ENCODE data around the gene FBXO8.
"Not testable (repeated sequence)": the region's sequence is repeated elsewhere in the genome, so short reads cannot be mapped to it uniquely, and the experiment has no call there.

Gene FBXO8

GRCh38 chr4:174282836-174283506 is 496 bp downstream of the FBXO8 start:
- peak; percentile 58 to 62 for DNase-seq

DNA sequence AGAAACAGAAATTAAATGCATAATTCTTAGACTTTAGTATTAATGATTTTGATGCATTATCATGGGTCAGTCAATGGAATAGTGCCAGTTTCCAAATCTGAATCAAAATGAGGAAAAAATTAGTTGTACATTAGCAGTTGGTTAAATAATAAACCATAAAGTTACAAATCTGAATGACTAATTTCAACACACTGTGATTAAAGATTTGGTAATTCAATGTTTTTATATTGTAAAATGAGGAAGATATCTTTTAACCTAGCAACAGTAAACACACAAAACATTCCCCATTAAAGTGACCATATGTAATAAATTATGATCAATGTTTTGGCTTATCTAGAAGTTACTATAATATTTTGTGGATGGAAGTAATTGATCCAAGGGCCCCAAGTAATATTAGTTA is 1.6 kb downstream of the FBXO8 start:
- no peak for DNase-seq

DNA sequence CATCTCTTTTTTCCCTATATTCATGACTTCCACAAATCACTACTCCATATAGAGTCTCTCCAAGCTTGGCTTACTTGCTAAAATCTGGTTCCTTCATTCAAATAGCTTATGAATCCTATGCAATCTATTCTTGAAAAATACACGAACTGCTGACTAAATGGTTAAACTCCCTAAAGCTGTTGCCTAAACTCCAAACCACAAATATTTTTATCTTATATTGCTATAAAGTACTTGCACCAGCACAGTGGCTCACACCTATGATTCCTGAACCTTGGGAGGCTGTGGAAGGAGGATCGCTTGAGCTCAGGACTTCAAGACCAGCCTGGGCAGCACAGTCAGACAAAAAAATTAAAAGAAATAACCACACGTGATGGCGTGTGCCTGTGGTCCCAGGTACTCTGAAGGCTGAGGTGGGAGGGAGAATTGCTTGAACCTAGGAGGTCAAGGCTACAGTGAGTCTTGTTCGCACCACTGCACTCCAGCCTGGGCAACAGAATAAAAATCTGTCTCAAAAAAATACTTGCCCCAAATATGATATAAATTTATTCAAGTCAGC is 2.2 kb downstream of the FBXO8 start:
- no peak for DNase-seq

DNA sequence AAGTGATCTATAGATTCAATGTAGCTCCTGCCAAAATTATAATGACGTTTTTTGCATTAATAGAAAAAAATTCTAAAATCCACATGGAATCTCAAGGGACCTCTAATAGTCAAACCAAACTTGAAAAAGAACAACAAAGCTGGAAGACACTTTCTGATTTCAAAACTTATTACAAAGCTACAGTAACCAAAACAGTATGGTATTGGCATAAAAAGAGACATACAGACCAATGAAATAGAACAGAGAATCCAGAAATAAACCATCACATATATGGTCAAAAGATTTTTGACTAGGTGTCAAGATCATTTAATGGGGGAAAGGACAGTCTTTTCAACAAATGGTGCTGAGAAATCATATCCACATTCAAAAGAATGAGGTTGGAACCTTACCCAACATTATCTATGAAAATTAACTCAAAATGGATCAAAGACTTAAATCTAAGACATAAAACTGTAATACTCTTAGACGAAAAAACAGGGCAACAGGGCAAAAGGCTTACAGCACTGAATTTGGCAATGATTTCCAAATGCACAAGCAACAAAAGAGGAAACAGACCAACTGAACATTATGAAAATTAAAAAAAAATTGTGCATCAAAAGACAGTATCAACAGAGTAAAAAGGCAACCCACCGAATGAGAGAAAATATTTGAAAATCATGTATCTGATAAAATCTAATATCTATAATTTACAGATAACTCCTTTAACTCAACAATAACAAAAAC is 3.9 kb downstream of the FBXO8 start:
- DNase-seq = no peak

DNA sequence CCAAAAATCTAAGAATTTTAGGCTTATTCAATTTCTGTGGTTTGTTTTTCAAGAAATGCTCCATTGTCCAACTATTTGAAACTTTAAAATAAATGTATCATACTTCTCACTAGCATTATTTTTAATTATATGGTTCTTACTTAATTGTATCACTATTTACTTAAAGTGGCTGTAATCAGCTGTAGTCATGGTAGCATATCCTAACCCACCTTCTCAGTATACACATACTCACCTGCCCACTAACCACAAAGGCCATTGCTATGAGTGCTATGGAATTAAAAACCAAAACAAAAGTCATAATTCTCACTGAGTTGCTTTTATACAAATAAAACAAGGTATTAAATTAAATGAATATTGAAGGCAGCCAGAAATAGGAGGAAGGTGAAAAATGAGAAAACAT is 5.0 kb downstream of the FBXO8 start:
- DNase-seq = no peak

- DNase-seq = no peak
Measured at GRCh38 chr4:174277433-174277832, 6.0 kb downstream of the FBXO8 start.

DNA sequence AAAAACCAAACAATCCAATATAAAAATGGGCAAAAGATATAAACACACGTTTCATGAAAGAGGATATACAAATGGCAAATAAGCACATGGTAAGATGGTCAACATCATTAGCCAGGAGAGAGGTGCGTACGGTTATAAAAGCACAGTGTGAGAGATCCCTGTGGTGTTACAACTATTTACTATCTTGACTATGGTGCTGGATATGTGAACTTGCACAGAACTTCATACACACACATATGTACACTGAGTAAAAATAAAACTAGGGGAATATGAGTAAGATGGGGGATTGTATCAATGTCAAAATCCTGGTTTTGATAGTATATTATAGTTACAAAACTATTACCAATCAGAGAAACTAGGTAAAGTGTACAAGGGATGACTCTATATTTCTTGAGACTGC is 8.4 kb downstream of the FBXO8 start:
- DNase-seq = no peak

- DNase-seq = no peak
Measured at GRCh38 chr4:174274436-174274835, 9.0 kb downstream of the FBXO8 start.

DNA sequence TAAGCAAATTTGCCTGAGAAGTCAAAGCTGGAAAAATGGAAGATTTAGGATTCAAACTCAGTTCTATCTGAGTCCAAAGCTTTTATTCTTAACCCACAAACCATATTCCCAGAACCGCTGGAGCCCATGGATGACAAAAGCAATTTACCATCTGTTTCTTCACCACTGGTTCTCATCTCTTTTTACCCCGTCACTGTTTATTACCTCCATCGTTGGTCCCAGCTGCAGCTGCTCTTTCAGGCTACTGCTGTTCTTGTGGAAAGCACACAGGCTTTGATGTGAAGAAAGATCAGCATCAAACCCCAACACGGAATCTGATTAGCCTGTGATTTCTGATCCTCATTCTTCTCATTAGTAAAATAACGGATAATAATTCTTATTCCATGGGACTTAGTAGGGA is 9.5 kb downstream of the FBXO8 start:
- DNase-seq = no peak

DNA sequence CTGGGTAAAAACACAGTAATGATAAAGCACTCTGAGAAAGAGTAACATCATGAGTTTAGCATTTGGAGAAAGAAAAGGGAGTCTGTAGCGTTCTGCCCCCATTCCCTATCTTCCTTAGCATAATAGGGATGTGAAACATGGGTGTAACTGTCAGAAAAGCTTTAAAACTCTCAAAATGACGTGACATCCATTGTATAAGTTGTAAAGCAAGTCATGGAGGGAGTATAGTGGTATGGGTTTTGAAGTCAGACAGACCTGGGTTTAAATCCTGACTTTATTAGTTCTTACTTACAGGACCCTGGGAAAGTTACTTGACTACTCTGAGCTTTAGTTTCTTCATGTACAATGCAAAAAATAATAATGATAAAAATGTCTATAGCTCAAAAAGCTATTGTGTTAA is 17.1 kb downstream of the FBXO8 start:
- DNase-seq = no peak

DNA sequence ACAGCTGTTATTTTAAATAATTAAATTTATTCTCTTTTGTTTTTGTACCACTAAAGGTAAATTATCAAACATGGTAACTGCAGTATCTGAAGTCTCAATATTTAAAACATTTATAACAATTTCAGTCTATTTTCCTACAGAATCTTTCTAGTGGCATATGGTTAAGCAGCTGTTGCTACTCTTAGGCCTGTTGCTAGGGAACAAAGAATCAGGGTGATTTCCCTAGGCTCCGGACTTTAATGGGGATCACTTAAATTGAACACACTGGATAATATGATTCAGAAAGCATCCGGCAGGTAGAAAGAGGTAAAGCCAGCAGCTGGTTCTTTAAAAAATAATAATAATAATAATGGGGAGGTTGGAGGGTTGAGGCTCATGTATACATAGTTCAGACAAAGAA is 17.6 kb downstream of the FBXO8 start:
- DNase-seq = no peak

DNA sequence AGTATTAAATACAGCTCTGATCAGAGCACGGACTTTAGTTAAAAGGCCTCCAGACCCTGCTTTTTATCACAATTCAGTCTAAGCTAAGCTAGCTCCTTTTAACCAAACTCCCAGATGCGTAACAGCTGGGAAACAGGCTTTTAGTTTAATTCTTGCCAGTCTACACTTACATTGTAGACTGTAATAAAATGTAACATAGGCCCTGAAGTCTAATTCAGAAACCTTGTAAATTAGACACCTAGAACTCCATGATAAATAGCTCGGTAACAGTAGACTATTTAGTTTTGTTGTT is 20.1 kb downstream of the FBXO8 start:
- no peak for DNase-seq

- no peak for DNase-seq
Measured at GRCh38 chr4:174262624-174263444, 20.6 kb downstream of the FBXO8 start.

- DNase-seq = not testable (repeated sequence)
Measured at GRCh38 chr4:174261432-174261831, 22.0 kb downstream of the FBXO8 start.

DNA sequence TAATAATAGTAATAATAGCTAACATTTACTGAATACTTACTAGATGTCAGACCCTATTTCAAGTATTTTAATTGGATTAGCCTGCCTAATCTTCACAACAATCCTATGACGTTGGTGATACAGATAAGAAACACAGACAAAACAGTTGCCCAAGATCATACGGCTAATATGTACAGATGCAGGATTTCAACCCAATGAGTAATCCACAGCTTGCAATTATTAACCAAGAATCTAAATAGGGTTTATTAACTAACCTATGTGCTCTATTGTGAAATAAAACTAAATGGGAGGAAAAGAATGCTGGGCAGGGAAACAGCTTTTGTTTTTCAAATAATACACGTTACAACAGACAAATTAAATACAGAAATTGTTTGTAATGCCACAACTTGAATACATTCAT is 23.4 kb downstream of the FBXO8 start:
- no peak for DNase-seq

- DNase-seq = no peak
Measured at GRCh38 chr4:174259580-174259979, 23.9 kb downstream of the FBXO8 start.

GRCh38 chr4:174256277-174256713 is 27.2 kb downstream of the FBXO8 start:
- DNase-seq = no peak

GRCh38 chr4:174255786-174256185 is 27.7 kb downstream of the FBXO8 start:
- no peak for DNase-seq

DNA sequence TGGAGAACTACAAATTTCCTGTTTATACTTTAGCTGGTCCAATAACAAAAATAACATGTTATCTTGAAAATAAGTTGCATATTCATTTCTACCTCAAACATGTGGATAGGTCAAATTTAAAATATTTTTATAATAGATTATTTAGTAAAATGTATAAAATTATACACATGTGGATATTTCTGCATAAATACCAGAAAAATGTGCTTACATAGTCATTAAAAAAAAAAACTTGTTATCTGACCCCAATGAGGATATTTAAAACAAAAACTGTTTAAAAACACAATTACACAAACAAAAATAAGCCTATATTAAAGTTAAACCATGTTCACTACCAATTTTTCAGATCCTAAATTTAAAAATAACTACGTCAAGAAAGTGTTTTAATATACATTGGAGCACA is 28.1 kb downstream of the FBXO8 start:
- no peak for DNase-seq

DNA sequence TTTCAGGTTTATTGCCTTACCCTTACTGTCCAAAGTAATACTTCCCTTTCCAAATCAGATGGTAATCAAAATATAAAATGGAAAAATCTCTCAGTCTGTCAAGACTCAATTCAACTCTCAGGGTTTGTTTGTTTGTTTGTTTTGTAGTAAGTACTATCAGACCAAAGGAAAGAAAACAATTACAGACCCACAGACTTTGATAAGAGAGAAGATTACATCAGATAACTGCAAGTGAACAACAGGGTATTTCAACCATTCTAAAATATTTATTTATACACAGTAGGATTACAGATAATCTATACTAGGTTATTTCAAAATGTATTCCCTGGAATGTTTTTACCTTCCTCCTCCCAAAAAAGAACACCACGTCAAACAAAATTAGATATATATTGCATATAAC is 28.9 kb downstream of the FBXO8 start:
- no peak for DNase-seq

DNA sequence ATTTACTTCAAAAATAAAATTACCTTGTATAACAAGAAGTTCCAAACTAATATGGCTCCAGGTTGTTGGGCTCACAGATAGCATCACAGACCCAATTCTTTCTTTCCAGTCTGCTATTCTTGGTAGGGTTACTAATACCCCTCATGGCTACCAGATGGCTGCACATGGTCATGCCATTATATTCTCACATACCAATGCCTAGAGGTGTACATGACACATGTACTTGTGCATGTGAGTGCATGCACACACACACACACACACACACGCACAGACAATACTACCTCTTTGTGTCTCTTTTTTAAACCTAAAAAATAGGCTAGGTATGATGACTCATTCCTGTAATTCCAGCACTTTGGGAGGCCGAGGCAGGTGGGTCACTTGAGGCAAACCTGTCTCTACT is 31.1 kb downstream of the FBXO8 start:
- DNase-seq = no peak

GRCh38 chr4:174248407-174248806 is 35.1 kb downstream of the FBXO8 start:
- DNase-seq = no peak

GRCh38 chr4:174245714-174246113 is 37.8 kb downstream of the FBXO8 start:
- DNase-seq = no peak

DNA sequence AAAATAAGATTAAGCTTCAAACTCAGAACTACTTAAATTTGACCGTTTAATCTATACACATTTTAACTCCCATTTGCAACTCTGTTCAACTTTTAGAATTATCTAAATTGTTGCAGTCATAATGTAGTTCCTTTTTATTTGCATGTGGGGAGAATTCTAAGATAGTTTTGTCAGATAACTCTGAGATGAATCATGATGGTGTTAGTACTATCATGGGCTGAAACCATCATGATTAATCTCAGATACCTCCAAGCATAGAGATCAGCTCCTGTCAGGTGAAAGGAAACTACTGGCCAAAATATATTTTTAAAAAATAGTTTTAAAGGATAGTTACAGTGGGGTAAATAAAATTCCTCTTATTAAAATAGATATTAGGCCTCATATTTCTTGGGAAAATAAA is 39.0 kb downstream of the FBXO8 start:
- DNase-seq = no peak
